GM13977 (cell line): ENCODE results near the gene CACNA1C.

ENCODE experiments used
- DNase-seq: peaks from one replicate; pipeline ENCODE4 v3.0.0; 2012; ENCODE audit warnings: low spot score
- CTCF ChIP-seq: IDR thresholded peaks from 2 replicates; pipeline ENCODE4 v1.5.1; 2012; ENCODE audit warnings: mild to moderate bottlenecking, control low read depth; ENCODE audit not compliant: insufficient read depth; ENCODE audit errors: extremely low read depth, missing control alignments
- in situ Hi-C: fragments of 300-500 bp; cut with MboI; formaldehyde crosslinking; loops from one replicate; pipeline ENCODE4 v1.12.0; 2022; ENCODE audit warnings: low sequenced_read_pairs, low pct_unique_long_range_greater_than_20kb, mixed read lengths, inconsistent platforms; ENCODE audit not compliant: unreplicated experiment

CACNA1C gene

GRCh38 chr12:2054091-2055018 lies 1.6 kb downstream of the CACNA1C start:
- no peak for DNase-seq
- TF ChIP-seq CTCF, result no peak
- in situ Hi-C loops, result loop anchor here (10.0 kb wide), 1 partner anchor 530 kb away; no protein-coding TSS in a partner anchor

- DNase-seq, result peak; percentile 51
- in situ Hi-C loops, result loop anchor here (10.0 kb wide), 1 partner anchor 528 kb away; no protein-coding TSS in a partner anchor
- peak; percentile 70 for TF ChIP-seq CTCF
Observed at GRCh38 chr12:2057041-2057794, 4.4 kb downstream of the CACNA1C start.

- in situ Hi-C loops, result loop anchor here (10.0 kb wide), 1 partner anchor 527 kb away; no protein-coding TSS in a partner anchor
- TF ChIP-seq CTCF, result no peak
- no peak for DNase-seq
Observed at GRCh38 chr12:2057795-2058408, 5.1 kb downstream of the CACNA1C start.

GRCh38 chr12:2058837-2059236 lies 6.0 kb downstream of the CACNA1C start:
- no peak for TF ChIP-seq CTCF
- in situ Hi-C loops, result loop anchor here (10.0 kb wide), 1 partner anchor 526 kb away; no protein-coding TSS in a partner anchor
- no peak for DNase-seq

- in situ Hi-C loops, result no loop called here
- no peak for TF ChIP-seq CTCF
- no peak for DNase-seq
Observed at GRCh38 chr12:2061402-2061801, 8.6 kb downstream of the CACNA1C start.

- in situ Hi-C loops, result no loop called here
- no peak for TF ChIP-seq CTCF
- peak; percentile 50 for DNase-seq
Observed at GRCh38 chr12:2064071-2064507, 11.3 kb downstream of the CACNA1C start.
